Measurements from ENCODE around the gene NF1. TPM values are rescaled to one million over a fixed set of nuclear protein-coding genes. Genes with fewer than 3 reads are reported as not detected.

NF1 gene
- total RNA-seq, 1 experiment from 2014 or later = 60.2 TPM

GRCh38 chr17:31202968-31203367 lies 108.2 kb downstream of the NF1 start:
- Mint-ChIP-seq H3K9me3 (ENCODE audit: unreplicated experiment) (no peaks in the 10 kb centered on the region), H3K4me3 (ENCODE audit: unreplicated experiment) (no peak overlapping the region), H3K36me3 (ENCODE audit: insufficient read depth, unreplicated experiment) (peaks cover 30% of the 10 kb centered on the region), H3K27ac (ENCODE audit: low read depth, unreplicated experiment) (no peak overlapping the region), H3K4me1 (ENCODE audit: insufficient read depth, unreplicated experiment) (peaks cover 3% of the 10 kb centered on the region), H3K27me3 (ENCODE audit: insufficient read depth, unreplicated experiment) (no peaks in the 10 kb centered on the region)
- DNase-seq (ENCODE audit: unreplicated experiment) = no peak
- BruUV-seq (replicated peaks) = no TSS peak
- ChIA-PET POLR2A (no interaction called here), CTCF (no interaction called here)
- TF ChIP-seq CTCF (IDR thresholded peaks at IDR 0.05; ENCODE audit: unreplicated experiment) = no peak
- intact Hi-C loops (cut with micrococcal nuclease) = no loop called here

GRCh38 chr17:31211352-31212012 lies 116.7 kb downstream of the NF1 start:
- POLR2A ChIA-PET = interaction anchor here (0.7 to 1.1 kb wide), 2 partner anchors 16 to 204 kb away, joined by 3 read pairs; no protein-coding TSS in a partner anchor
- Mint-ChIP-seq H3K9me3 (ENCODE audit: unreplicated experiment) (no peaks in the 10 kb centered on the region), H3K27ac (ENCODE audit: low read depth, unreplicated experiment) (no peak overlapping the region), H3K4me1 (ENCODE audit: insufficient read depth, unreplicated experiment) (no peaks in the 10 kb centered on the region), H3K36me3 (ENCODE audit: insufficient read depth, unreplicated experiment) (peaks cover 31% of the 10 kb centered on the region), H3K27me3 (ENCODE audit: insufficient read depth, unreplicated experiment) (no peaks in the 10 kb centered on the region), H3K4me3 (ENCODE audit: unreplicated experiment) (no peak overlapping the region)
- CTCF ChIA-PET = interaction anchor here (1.2 kb wide), 1 partner anchor 194 kb away, joined by 3 read pairs; no protein-coding TSS in a partner anchor
- intact Hi-C loops (cut with micrococcal nuclease) = loop anchor here (2.0 kb wide), 1 partner anchor 195 kb away; no protein-coding TSS in a partner anchor
- TF ChIP-seq CTCF (IDR thresholded peaks at IDR 0.05; ENCODE audit: unreplicated experiment) = no peak
- no TSS peak for BruUV-seq (replicated peaks)
- DNase-seq (ENCODE audit: unreplicated experiment) = peak; percentile 17

GRCh38 chr17:31216031-31216751 lies 121.4 kb downstream of the NF1 start:
- no peaks in the 10 kb centered on the region for H3K9me3 Mint-ChIP-seq (ENCODE audit: unreplicated experiment)
- no peaks in the 10 kb centered on the region for H3K4me1 Mint-ChIP-seq (ENCODE audit: insufficient read depth, unreplicated experiment)
- H3K36me3 Mint-ChIP-seq (ENCODE audit: insufficient read depth, unreplicated experiment) = peaks cover 44% of the 10 kb centered on the region
- H3K4me3 Mint-ChIP-seq (ENCODE audit: unreplicated experiment) = no peak overlapping the region
- CTCF ChIA-PET = interaction anchor here (0.6 to 4.7 kb wide), 30 partner anchors 9 to 740 kb away, joined by 3 to 39 read pairs (median 5); partner anchors contain the start of gene RNF135
- TF ChIP-seq CTCF (IDR thresholded peaks at IDR 0.05; ENCODE audit: unreplicated experiment) = peak; percentile 32
- POLR2A ChIA-PET = interaction anchor here (0.8 to 3.4 kb wide), 9 partner anchors 103 to 245 kb away, joined by 3 to 21 read pairs (median 6); partner anchors contain the start of gene RNF135
- BruUV-seq (replicated peaks) = no TSS peak
- H3K27ac Mint-ChIP-seq (ENCODE audit: low read depth, unreplicated experiment) = no peak overlapping the region
- no peaks in the 10 kb centered on the region for H3K27me3 Mint-ChIP-seq (ENCODE audit: insufficient read depth, unreplicated experiment)
- intact Hi-C loops (cut with micrococcal nuclease) = loop anchor here (1.0 to 2.0 kb wide), 3 partner anchors 157 to 309 kb away; partner anchors contain the start of gene TEFM
- peak; percentile 52 for DNase-seq (ENCODE audit: unreplicated experiment)

GRCh38 chr17:31224366-31224765 lies 129.6 kb downstream of the NF1 start:
- intact Hi-C loops (cut with micrococcal nuclease) = no loop called here
- DNase-seq (ENCODE audit: unreplicated experiment) = no peak
- H3K9me3 Mint-ChIP-seq (ENCODE audit: unreplicated experiment) = no peaks in the 10 kb centered on the region
- ChIA-PET POLR2A (interaction anchor here (0.6 to 2.2 kb wide), 5 partner anchors 10 to 400 kb away, joined by 3 to 5 read pairs (median 3); partner anchors contain the start of gene CRLF3), CTCF (interaction anchor here (0.8 to 1.1 kb wide), 2 partner anchors 10 to 432 kb away, joined by 3 to 5 read pairs; no protein-coding TSS in a partner anchor)
- H3K4me3 Mint-ChIP-seq (ENCODE audit: unreplicated experiment) = no peak overlapping the region
- no peaks in the 10 kb centered on the region for H3K4me1 Mint-ChIP-seq (ENCODE audit: insufficient read depth, unreplicated experiment)
- no peak for TF ChIP-seq CTCF (IDR thresholded peaks at IDR 0.05; ENCODE audit: unreplicated experiment)
- H3K27ac Mint-ChIP-seq (ENCODE audit: low read depth, unreplicated experiment) = no peak overlapping the region
- no peaks in the 10 kb centered on the region for H3K27me3 Mint-ChIP-seq (ENCODE audit: insufficient read depth, unreplicated experiment)
- H3K36me3 Mint-ChIP-seq (ENCODE audit: insufficient read depth, unreplicated experiment) = peaks cover 58% of the 10 kb centered on the region
- BruUV-seq (replicated peaks) = no TSS peak

All from MCF 10A (cell line).